ENCODE measurements around the gene EP400.

GRCh38 chr12:131913666-131914065, 36.1 kb upstream of the EP400 start:
- TF ChIP-seq POLR2A (IDR thresholded peaks at IDR 0.05; ENCODE audit: low read depth, low read length) (no peak), POLR2AphosphoS5 (IDR thresholded peaks at IDR 0.05; ENCODE audit: low read depth, low read length) (no peak), SPI1 (IDR thresholded peaks at IDR 0.05; ENCODE audit: low read depth, low read length) (no peak), TAF1 (IDR thresholded peaks at IDR 0.05; ENCODE audit: low read depth, low read length) (no peak), POU2F2 (IDR thresholded peaks at IDR 0.05; ENCODE audit: low read depth, low read length) (no peak), PAX5 (IDR thresholded peaks at IDR 0.05; ENCODE audit: insufficient read depth, low read length, severe bottlenecking) (no peak)

Data from GM12891 (cell line).